Neural crest cell (in vitro differentiated cells): ENCODE results near the gene PNMT. TPM values are rescaled to one million over a fixed set of nuclear protein-coding genes. Genes with fewer than 3 reads are reported as not detected.

Experiments
- DNase-seq: peaks from one replicate; pipeline ENCODE4 v3.0.0; 2021; ENCODE audit warnings: low read depth, mixed read lengths, low spot score
- H3K27ac Mint-ChIP-seq: one replicate; pipeline ENCODE4 v1.8.0; 2021; ENCODE audit warnings: mild to moderate bottlenecking, mixed read lengths; ENCODE audit not compliant: unreplicated experiment
- H3K27me3 Mint-ChIP-seq: 2 replicates; pipeline ENCODE4 v1.8.0; 2021; ENCODE audit warnings: low read depth, mild to moderate bottlenecking, mixed read lengths
- H3K36me3 Mint-ChIP-seq: 2 replicates; pipeline ENCODE4 v1.8.0; 2021; ENCODE audit warnings: low read depth, mild to moderate bottlenecking, mixed read lengths
- H3K4me1 Mint-ChIP-seq: 2 replicates; pipeline ENCODE4 v1.8.0; 2021; ENCODE audit warnings: mixed read lengths
- H3K4me3 Mint-ChIP-seq: one replicate; pipeline ENCODE4 v1.8.0; 2021; ENCODE audit warnings: mild to moderate bottlenecking, mixed read lengths
- H3K9me3 Mint-ChIP-seq: 2 replicates; pipeline ENCODE4 v1.8.0; 2021; ENCODE audit warnings: mixed read lengths
- total RNA-seq: library from RNA; stranded (reverse); gene quantifications from 2 replicates; pipeline ENCODE4 v1.2.1, GENCODE V29; 2021
- TF ChIP-seq, protein P1 (sequence below): fragments of 200-600 bp; sonication (generic); conservative IDR thresholded peaks from 2 replicates; pipeline ENCODE4 v1.5.0; 2021; ENCODE audit warnings: antibody characterized with exemption, mild to moderate bottlenecking

Gene PNMT
- total RNA-seq, 1 donor from 2014 or later = 0.84 TPM

DNA sequence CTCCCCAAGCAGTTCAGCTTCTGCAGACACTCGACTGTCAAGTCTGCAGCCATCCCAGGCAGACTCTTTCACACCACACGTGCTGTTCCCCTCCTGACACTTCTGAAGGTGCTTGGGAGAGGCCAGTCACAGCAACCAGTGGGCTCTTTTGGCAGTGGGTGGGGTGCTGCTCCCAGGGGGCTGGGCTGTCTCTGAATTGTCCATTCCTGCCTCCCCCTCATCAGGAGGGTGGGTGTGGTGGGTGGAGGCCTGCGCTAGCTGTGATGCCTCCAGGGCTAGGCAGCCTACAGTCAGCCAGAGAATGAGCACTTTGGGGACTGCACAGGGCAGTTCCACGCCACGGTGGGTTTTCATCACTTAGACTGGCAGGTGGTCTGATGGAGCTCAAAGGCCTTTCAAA is 21.0 kb upstream of the PNMT start:
- peaks cover 3% of the 10 kb centered on the region for H3K36me3 Mint-ChIP-seq
- no peaks in the 10 kb centered on the region for H3K9me3 Mint-ChIP-seq
- TF ChIP-seq, protein P1, sequence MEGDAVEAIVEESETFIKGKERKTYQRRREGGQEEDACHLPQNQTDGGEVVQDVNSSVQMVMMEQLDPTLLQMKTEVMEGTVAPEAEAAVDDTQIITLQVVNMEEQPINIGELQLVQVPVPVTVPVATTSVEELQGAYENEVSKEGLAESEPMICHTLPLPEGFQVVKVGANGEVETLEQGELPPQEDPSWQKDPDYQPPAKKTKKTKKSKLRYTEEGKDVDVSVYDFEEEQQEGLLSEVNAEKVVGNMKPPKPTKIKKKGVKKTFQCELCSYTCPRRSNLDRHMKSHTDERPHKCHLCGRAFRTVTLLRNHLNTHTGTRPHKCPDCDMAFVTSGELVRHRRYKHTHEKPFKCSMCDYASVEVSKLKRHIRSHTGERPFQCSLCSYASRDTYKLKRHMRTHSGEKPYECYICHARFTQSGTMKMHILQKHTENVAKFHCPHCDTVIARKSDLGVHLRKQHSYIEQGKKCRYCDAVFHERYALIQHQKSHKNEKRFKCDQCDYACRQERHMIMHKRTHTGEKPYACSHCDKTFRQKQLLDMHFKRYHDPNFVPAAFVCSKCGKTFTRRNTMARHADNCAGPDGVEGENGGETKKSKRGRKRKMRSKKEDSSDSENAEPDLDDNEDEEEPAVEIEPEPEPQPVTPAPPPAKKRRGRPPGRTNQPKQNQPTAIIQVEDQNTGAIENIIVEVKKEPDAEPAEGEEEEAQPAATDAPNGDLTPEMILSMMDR = no peak
- no peak for DNase-seq
- H3K27me3 Mint-ChIP-seq = no peaks in the 10 kb centered on the region
- no peak overlapping the region for H3K4me3 Mint-ChIP-seq
- no peak overlapping the region for H3K27ac Mint-ChIP-seq
- H3K4me1 Mint-ChIP-seq = peaks cover 29% of the 10 kb centered on the region

DNA sequence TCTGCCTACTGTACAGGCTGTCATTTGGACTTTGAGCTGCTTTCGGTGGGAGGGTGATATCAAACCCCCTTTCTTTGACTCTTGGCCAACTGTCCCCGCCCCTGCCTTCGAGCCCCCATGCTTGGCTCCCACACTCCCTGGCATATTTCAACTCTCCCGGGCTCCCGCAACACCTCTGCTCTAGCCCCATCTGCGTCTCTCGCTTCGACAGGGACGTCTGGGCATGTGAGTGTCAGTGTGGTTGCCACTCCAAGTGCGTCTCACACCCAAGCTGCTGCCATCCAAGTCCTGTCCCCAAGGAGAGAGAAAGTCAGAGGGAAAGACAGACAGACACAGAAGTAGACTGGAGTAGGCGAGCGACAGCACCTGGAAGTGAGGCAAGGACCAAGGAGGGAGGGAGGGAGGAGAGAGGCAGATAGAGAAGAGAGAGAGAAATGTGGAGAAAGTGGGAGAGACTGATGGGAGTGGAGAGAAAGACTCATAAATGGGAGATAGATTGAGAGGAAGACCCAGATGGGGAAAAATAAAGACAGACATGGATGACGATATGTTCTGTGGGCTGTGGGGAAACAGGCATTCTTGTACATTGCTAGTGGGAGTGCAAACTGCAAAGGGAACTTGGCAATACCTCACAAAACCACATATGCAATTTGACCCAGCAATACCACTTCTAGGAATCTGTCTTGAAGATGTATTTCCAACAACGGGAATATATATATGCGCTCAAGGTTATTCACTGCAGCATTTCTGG is 19.5 kb upstream of the PNMT start:
- peak overlapping the region; percentile 63 for H3K27ac Mint-ChIP-seq

DNA sequence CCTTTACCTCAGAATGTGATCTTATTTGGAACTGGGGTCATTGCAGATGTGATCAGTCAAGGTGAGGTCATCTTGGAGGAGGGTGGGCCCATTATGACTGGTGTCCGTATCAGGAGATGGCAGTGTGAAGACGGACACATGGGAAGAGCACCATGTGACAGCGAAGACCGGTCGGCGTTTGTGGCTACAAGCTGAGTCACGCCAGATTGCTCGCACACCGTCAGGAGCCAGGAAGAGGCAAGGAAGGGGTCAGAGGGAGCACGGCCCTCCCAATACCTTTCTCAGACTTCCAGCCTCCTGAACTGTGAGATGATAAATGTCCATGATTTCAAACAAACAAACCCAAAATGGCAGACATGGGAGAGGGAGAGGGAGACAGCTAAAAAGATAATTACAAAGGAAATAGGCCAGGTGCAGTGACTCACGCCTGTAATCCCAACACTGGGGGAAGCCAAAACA is 18.1 kb upstream of the PNMT start:
- Mint-ChIP-seq H3K4me1 (peaks cover 49% of the 10 kb centered on the region), H3K27me3 (no peaks in the 10 kb centered on the region), H3K27ac (no peak overlapping the region), H3K9me3 (no peaks in the 10 kb centered on the region), H3K36me3 (peaks cover 3% of the 10 kb centered on the region), H3K4me3 (no peak overlapping the region)
- no peak for DNase-seq
- TF ChIP-seq, protein P1 = no peak

More for the DNA sequence above, 19.5 kb upstream of the PNMT start:
- Mint-ChIP-seq H3K4me1 (peaks cover 39% of the 10 kb centered on the region), H3K36me3 (peaks cover 3% of the 10 kb centered on the region), H3K9me3 (no peaks in the 10 kb centered on the region), H3K27me3 (no peaks in the 10 kb centered on the region), H3K4me3 (no peak overlapping the region)
- TF ChIP-seq, protein P1 = no peak
- no peak for DNase-seq

DNA sequence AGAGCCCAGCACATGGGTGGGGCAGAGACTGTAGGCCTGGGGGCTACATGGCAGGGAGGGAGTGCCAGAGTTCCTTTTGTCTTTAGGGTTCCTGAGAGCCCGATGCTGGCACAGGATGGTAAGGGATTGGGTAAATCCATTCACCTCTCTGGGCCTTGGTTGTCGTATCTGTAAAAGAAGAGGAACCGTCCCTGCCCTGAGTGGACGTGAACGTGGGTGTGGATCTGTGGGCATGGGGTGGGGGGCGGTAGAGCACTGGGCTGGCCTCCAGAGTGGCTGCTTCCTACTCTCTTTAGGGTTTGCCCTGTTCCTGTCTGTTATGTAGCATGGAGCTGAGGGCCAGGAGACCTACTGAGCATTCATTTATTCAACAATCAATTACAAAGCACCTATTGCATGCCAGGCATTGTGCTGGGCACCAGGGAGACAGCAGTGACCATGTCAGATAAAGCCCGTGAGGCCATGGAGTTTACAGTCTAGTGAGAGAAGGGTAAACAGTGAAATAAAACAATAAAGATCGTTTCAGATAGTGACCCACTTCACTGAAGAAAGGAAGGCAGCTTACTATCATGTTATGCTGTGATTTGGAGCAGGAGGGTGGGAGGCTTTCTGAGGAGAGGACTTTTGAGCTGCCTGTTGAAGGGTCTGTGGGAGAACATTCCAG is 16.2 kb upstream of the PNMT start:
- H3K4me3 Mint-ChIP-seq = peak overlapping the region; percentile 29
- TF ChIP-seq, protein P1 = no peak
- no peaks in the 10 kb centered on the region for H3K27me3 Mint-ChIP-seq
- H3K27ac Mint-ChIP-seq = peak overlapping the region; percentile 85
- H3K4me1 Mint-ChIP-seq = peaks cover 48% of the 10 kb centered on the region
- no peaks in the 10 kb centered on the region for H3K9me3 Mint-ChIP-seq
- peaks cover 3% of the 10 kb centered on the region for H3K36me3 Mint-ChIP-seq
- DNase-seq = no peak

DNA sequence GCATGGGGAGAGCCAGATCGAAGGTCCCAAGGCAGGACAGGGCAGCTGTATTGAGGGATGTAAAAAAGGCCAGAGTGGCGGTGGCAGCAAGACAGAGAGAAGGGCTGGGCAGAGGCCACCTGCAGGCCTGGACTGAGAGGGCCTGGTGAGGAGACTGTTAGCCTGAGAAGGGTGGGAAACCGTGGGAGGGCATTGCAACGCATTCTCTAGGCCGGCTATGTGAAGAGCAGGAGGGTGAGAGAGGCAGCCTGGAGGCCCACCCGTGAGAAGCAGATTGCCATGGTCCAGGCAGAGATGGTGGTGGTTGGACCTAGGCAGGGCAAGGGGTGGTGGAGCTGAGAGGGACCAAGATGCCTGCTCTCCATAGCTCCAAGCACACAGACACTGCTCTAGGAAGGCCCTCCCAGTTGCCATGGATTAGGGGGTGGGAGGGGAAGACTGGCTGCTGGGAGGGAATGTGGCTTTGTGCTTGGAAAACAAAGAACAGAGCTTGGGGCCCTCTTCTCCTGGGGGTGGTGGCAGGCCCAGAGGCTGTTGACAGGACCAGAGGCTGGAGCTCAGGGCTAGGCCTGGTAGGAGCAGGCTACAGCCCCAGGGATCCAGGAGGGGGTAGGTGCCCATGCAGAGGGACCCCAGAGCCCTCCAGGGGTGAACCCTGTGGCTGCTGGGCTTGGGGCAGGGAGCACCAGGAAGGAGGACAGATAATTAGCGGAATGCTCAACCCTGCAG is 15.5 kb upstream of the PNMT start:
- TF ChIP-seq, protein P1 = no peak
- H3K27ac Mint-ChIP-seq = peak overlapping the region; percentile 85

More for the DNA sequence above, 15.5 kb upstream of the PNMT start:
- Mint-ChIP-seq H3K9me3 (no peaks in the 10 kb centered on the region), H3K4me3 (peak overlapping the region; percentile 29), H3K4me1 (peaks cover 48% of the 10 kb centered on the region), H3K27me3 (no peaks in the 10 kb centered on the region), H3K36me3 (peaks cover 3% of the 10 kb centered on the region)
- DNase-seq = no peak
